Erythroblast (primary cell): ENCODE results near the gene CHN1.

Experiments
- DNase-seq, 2 experiments: peaks; one replicate each; lab custom pipeline; 2025; lab: John Stamatoyannopoulos, UW
- GATA1 ChIP-seq: IDR thresholded peaks from 2 replicates; pipeline ENCODE4 v1.6.1; 2011; ENCODE audit warnings: low read depth, mild to moderate bottlenecking, control low read depth, low read length, moderate library complexity
- POLR2A ChIP-seq: IDR thresholded peaks from 2 replicates; pipeline ENCODE4 v1.6.1; 2011; ENCODE audit warnings: mild to moderate bottlenecking, low read length

Gene CHN1

GRCh38 chr2:174916270-174916930 lies 88.8 kb downstream of the CHN1 start:
- TF ChIP-seq POLR2A (no peak), GATA1 (no peak)
- no peak for DNase-seq

- DNase-seq = peak; percentile 13 to 18
- TF ChIP-seq POLR2A = no peak
- no peak for TF ChIP-seq GATA1
Observed at GRCh38 chr2:174914853-174915760, 90.1 kb downstream of the CHN1 start.

DNA sequence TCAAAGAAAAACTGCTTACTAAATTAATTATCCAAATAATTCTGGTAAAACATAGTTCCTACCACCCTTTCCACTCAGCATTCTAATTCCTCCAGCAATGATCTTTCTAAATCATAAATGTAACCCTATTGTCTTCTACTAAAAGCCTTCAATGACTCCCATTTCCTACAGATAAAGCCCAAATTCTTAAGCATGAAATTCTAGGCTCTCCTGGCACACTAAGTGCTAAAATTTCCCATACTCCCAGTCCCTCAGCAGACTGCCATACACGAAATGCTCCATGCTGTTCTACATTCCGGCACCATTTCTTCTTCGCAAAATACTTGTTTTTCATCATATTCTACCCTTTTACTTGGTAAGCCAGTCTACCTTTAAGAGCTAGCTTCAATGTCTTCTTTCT lies 96.9 kb downstream of the CHN1 start:
- TF ChIP-seq GATA1 = no peak
- no peak for TF ChIP-seq POLR2A
- DNase-seq = no peak

DNA sequence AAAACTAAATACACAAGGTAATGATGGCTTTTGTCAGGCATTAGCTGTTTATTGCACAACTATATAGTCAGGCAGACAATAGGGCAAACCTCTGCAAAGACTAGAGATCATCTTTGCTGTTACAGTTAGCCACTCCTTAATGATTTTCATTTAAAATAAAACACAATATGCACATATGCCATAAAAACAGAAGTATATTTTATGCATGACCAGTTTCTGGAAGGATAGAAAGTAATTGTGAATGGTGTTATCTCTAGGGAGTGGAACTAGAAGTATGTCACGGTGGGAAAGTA lies 102.0 kb downstream of the CHN1 start:
- TF ChIP-seq GATA1 = no peak
- no peak for TF ChIP-seq POLR2A
- no peak for DNase-seq

- TF ChIP-seq GATA1 (no peak), POLR2A (no peak)
- peak in 1 of 2 experiments; percentile 22 for DNase-seq
Observed at GRCh38 chr2:174902506-174903263, 102.5 kb downstream of the CHN1 start.

GRCh38 chr2:174901075-174901474 lies 104.1 kb downstream of the CHN1 start:
- TF ChIP-seq POLR2A (no peak), GATA1 (no peak)
- DNase-seq = no peak

DNA sequence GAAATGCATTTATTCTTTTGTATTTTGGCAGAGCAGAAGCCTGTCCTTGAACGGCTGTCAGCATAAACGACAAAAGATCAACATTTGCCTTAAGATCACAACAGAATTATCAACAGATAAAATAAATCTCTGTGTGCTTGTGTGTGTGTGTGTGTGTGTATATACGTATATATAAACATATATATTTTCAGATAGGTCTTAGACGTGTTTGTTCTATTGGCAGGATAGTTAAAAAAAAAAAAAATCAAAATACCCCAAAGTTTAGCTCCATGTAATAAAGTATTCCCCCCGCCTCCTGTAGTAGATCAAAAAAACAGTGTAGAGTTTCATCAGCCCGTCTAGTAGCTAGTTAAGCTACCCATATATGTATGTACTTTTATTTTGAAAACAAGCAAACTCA lies 107.9 kb downstream of the CHN1 start:
- DNase-seq = no peak
- TF ChIP-seq GATA1 (no peak), POLR2A (no peak)

DNA sequence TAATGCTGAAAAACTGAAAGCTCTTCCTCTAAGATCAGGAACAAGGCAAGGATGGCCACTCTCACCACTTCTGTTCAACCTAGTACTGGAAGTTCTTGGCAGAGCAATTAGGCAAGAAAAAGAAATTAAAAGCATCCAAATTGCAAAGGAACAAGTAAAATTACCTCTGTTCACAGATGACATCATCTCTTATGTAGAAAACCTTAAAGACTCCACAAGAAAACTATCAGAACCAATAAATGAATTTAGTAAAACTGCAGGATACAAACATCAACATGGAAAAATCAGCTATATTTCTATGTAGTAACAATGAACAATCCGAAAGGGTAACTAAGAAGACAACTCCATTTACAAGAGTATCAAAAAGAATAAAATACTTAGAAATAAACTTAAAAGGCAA lies 112.2 kb downstream of the CHN1 start:
- no peak for TF ChIP-seq POLR2A
- no peak for DNase-seq

GRCh38 chr2:174892546-174892945 lies 112.6 kb downstream of the CHN1 start:
- no peak for DNase-seq
- TF ChIP-seq POLR2A (no peak), GATA1 (no peak)

GRCh38 chr2:174888646-174889271 lies 116.4 kb downstream of the CHN1 start:
- TF ChIP-seq GATA1 = no peak
- TF ChIP-seq POLR2A = no peak
- no peak for DNase-seq

DNA sequence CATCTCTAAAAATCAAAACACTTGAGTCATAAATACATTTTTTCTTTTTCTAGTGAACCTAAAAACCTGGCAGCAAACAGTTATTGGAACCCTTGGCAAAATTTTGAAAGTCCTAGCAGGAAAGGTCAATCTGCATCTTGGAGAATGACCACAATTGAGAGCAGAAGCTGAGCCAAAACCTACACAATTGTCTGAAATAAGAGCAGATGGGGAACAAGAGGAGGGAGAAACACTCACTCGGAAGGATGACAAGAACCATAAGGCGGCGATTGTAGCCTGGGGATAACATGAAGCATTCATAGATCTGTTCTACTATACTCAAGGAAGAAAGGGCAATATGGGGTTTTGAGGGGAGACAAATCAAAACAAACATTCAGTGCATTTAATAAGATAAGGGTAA lies 117.0 kb downstream of the CHN1 start:
- TF ChIP-seq POLR2A (no peak), GATA1 (no peak)
- DNase-seq = no peak

DNA sequence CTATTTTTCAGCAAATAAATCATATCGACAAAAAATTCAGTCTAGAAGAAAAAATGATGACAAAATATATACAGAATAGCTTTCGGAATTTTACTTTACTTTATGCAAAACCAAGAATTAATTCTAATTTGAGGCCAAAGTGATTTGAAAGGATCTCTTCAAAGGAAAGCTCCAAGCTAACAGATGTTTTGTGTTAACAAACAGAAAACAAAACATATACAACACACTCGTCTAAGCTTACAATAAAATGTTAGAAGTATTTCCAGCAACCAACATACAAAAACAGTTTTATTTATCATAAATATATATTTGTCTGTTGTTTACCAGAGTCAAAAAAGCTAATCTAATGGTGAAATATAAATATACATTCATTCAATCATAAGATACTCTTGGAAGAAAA lies 122.8 kb downstream of the CHN1 start:
- no peak for TF ChIP-seq POLR2A
- no peak for TF ChIP-seq GATA1
- no peak for DNase-seq

- TF ChIP-seq POLR2A (no peak), GATA1 (no peak)
- no peak for DNase-seq
Observed at GRCh38 chr2:174881678-174882077, 123.5 kb downstream of the CHN1 start.
